DND-41 (cell line): ENCODE results near the gene AKR7A3.

ENCODE experiments used
- EZH2 ChIP-seq: IDR thresholded peaks from 3 replicates; pipeline ENCODE4 v1.6.1; 2012; ENCODE audit warnings: borderline replicate concordance, low read depth, mild to moderate bottlenecking, moderate library complexity, low read length, inconsistent platforms; ENCODE audit not compliant: severe bottlenecking
- TF ChIP-seq, protein P1 (sequence below): IDR thresholded peaks from 2 replicates; pipeline ENCODE4 v1.5.1; 2012; ENCODE audit warnings: borderline replicate concordance, low read length, moderate library complexity, mild to moderate bottlenecking; ENCODE audit not compliant: poor library complexity, severe bottlenecking; ENCODE audit errors: extremely low read depth

- TF ChIP-seq, protein P1, sequence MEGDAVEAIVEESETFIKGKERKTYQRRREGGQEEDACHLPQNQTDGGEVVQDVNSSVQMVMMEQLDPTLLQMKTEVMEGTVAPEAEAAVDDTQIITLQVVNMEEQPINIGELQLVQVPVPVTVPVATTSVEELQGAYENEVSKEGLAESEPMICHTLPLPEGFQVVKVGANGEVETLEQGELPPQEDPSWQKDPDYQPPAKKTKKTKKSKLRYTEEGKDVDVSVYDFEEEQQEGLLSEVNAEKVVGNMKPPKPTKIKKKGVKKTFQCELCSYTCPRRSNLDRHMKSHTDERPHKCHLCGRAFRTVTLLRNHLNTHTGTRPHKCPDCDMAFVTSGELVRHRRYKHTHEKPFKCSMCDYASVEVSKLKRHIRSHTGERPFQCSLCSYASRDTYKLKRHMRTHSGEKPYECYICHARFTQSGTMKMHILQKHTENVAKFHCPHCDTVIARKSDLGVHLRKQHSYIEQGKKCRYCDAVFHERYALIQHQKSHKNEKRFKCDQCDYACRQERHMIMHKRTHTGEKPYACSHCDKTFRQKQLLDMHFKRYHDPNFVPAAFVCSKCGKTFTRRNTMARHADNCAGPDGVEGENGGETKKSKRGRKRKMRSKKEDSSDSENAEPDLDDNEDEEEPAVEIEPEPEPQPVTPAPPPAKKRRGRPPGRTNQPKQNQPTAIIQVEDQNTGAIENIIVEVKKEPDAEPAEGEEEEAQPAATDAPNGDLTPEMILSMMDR: no peak
- no peak for TF ChIP-seq EZH2
These were observed 25.8 kb downstream of the AKR7A3 start for GRCh38 chr1:19262744-19263143.
